Measurements from ENCODE around the gene CCL20. TPM values are rescaled to one million over a fixed set of nuclear protein-coding genes. Genes with fewer than 3 reads are reported as not detected.

CCL20 gene
- total and polyA plus RNA-seq, 2 donors (not counting 3 experiments of a cell fraction or from before 2014, with no cell fraction given): 0.32 TPM; not detected in 1

DNA sequence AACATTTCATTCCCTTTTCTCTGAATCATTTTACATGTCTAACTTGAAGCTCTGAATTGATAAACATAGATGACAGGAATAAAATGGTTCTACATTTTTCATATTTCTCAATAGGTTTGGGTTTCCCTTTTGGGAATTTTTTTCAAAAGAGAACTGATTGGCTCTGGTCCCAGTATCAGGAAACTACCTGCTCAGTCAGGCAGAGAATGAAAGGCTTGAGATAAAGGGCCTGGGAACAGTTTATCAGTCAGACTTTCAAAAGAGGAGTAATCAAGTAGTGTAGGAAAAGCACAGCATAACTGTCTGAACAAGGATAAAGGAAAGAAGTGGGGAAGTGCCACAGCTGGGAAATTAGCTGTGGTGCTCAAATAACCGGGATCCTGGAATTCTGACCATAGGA is 28.3 kb upstream of the CCL20 start:
- TF ChIP-seq, protein P1, sequence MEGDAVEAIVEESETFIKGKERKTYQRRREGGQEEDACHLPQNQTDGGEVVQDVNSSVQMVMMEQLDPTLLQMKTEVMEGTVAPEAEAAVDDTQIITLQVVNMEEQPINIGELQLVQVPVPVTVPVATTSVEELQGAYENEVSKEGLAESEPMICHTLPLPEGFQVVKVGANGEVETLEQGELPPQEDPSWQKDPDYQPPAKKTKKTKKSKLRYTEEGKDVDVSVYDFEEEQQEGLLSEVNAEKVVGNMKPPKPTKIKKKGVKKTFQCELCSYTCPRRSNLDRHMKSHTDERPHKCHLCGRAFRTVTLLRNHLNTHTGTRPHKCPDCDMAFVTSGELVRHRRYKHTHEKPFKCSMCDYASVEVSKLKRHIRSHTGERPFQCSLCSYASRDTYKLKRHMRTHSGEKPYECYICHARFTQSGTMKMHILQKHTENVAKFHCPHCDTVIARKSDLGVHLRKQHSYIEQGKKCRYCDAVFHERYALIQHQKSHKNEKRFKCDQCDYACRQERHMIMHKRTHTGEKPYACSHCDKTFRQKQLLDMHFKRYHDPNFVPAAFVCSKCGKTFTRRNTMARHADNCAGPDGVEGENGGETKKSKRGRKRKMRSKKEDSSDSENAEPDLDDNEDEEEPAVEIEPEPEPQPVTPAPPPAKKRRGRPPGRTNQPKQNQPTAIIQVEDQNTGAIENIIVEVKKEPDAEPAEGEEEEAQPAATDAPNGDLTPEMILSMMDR (IDR thresholded peaks at IDR 0.05; ENCODE audit: extremely low read depth in 1 of 2, insufficient read depth in 1 of 2, low read depth in 1 of 2, low read length in 2 of 2): no peak
- TF ChIP-seq MYC (IDR thresholded peaks at IDR 0.05; ENCODE audit: low read depth, low read length) (no peak), FOS (IDR thresholded peaks at IDR 0.05; ENCODE audit: borderline replicate concordance, insufficient read depth, low read length) (no peak), POLR2A (IDR thresholded peaks at IDR 0.05; ENCODE audit: low read depth, low read length) (no peak), EZH2 (IDR thresholded peaks at IDR 0.05; ENCODE audit: borderline replicate concordance, low read depth, low read length, severe bottlenecking) (no peak), GATA2 (IDR thresholded peaks at IDR 0.05; ENCODE audit: insufficient read depth, insufficient read length, low read depth, low read length) (no peak), JUN (IDR thresholded peaks at IDR 0.05; ENCODE audit: borderline replicate concordance, insufficient read depth, insufficient read length, low read depth) (no peak), POLR2AphosphoS5 (IDR thresholded peaks at IDR 0.05; ENCODE audit: insufficient read depth, low read depth, low read length) (no peak)
- TF ChIP-seq, protein P2, sequence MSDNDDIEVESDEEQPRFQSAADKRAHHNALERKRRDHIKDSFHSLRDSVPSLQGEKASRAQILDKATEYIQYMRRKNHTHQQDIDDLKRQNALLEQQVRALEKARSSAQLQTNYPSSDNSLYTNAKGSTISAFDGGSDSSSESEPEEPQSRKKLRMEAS (IDR thresholded peaks at IDR 0.05; ENCODE audit: insufficient read depth, insufficient read length): no peak
- H3K36me3 ChIP-seq (ENCODE audit: control insufficient read depth in 2 of 2, extremely low read depth in 1 of 2, insufficient read depth in 2 of 2, low read length in 2 of 2): no peaks in the 10 kb centered on the region
- H3K27ac ChIP-seq (ENCODE audit: insufficient read depth, low read depth, low read length): no peak overlapping the region
- FAIRE-seq (no peak), DNase-seq (ENCODE audit: low read depth, low spot score) (no peak)
- H4K20me1 ChIP-seq (replicated peaks; ENCODE audit: control insufficient read depth, extremely low read depth, insufficient read depth, low read length): no peaks in the 10 kb centered on the region
- H3K9me1 ChIP-seq (replicated peaks; ENCODE audit: control insufficient read depth, extremely low read depth, insufficient read depth, low read length): no peaks in the 10 kb centered on the region
- H3K4me2 ChIP-seq (ENCODE audit: insufficient read depth, low read length): no peak overlapping the region
- dilution Hi-C loops (cut with MboI; ENCODE audit: extremely low pct_ligation_motif_present, low sequenced_read_pairs) (no loop called here), intact Hi-C loops (cut with micrococcal nuclease) (no loop called here)
- H3K79me2 ChIP-seq (ENCODE audit: control insufficient read depth, insufficient read depth, low read length): no peaks in the 10 kb centered on the region
- H3K9me3 ChIP-seq (replicated peaks; ENCODE audit: control insufficient read depth, insufficient read depth, low read length): no peaks in the 10 kb centered on the region
- ChIA-PET CTCF (interaction anchor here (1.0 kb wide), 1 partner anchor 77 kb away, joined by 3 read pairs; no protein-coding TSS in a partner anchor), POLR2A (no interaction called here)
- no TSS peak for BruUV-seq (replicated peaks)
- H2AFZ ChIP-seq (ENCODE audit: low read depth, low read length): no peak overlapping the region
- no peak overlapping the region for H3K9ac ChIP-seq (replicated peaks; ENCODE audit: extremely low read depth, insufficient read depth, low read length)
- H3K4me1 ChIP-seq (ENCODE audit: control insufficient read depth, extremely low read depth, insufficient read depth, low read length): peaks cover 5% of the 10 kb centered on the region
- H3K4me3 ChIP-seq (replicated peaks in 1 of 3; ENCODE audit: insufficient read depth in 1 of 3, low read depth in 1 of 3, low read length in 3 of 3): no peak overlapping the region
- H3K27me3 ChIP-seq (ENCODE audit: control insufficient read depth in 2 of 2, insufficient read depth in 2 of 2, low read length in 2 of 2): no peaks in the 10 kb centered on the region
